Measurements from ENCODE around the gene TENM4.

The TENM4 gene

DNA sequence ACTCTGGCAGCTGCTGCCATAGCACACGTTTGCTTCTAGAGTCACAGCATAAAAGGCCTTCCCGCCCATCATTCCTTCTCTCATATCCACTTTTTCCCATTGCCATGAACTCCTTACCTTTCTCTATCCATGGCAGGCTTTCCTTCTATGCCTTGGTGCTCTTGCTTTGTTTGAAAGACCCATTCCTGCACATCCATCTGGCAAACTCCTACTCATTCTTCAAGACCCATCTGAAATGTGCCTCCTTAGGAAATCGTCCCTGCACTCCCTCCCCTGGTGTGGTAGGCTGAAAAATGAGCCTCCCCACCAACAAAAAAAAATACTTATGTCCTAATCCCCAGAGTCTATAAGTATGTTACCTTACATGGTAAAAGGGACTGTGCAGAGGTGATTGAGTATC lies 100.3 kb downstream of the TENM4 start:
- no peak for DNase-seq (ENCODE audit: low read depth, low spot score)
- POLR2A ChIA-PET: no interaction called here
- TF ChIP-seq, protein P1, sequence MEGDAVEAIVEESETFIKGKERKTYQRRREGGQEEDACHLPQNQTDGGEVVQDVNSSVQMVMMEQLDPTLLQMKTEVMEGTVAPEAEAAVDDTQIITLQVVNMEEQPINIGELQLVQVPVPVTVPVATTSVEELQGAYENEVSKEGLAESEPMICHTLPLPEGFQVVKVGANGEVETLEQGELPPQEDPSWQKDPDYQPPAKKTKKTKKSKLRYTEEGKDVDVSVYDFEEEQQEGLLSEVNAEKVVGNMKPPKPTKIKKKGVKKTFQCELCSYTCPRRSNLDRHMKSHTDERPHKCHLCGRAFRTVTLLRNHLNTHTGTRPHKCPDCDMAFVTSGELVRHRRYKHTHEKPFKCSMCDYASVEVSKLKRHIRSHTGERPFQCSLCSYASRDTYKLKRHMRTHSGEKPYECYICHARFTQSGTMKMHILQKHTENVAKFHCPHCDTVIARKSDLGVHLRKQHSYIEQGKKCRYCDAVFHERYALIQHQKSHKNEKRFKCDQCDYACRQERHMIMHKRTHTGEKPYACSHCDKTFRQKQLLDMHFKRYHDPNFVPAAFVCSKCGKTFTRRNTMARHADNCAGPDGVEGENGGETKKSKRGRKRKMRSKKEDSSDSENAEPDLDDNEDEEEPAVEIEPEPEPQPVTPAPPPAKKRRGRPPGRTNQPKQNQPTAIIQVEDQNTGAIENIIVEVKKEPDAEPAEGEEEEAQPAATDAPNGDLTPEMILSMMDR (IDR thresholded peaks at IDR 0.05; ENCODE audit: insufficient read depth, low read length, missing control alignments): no peak
- CTCF ChIA-PET: no interaction called here
- no peak overlapping the region for H3K4me3 ChIP-seq (ENCODE audit: low read depth, low read length)

DNA sequence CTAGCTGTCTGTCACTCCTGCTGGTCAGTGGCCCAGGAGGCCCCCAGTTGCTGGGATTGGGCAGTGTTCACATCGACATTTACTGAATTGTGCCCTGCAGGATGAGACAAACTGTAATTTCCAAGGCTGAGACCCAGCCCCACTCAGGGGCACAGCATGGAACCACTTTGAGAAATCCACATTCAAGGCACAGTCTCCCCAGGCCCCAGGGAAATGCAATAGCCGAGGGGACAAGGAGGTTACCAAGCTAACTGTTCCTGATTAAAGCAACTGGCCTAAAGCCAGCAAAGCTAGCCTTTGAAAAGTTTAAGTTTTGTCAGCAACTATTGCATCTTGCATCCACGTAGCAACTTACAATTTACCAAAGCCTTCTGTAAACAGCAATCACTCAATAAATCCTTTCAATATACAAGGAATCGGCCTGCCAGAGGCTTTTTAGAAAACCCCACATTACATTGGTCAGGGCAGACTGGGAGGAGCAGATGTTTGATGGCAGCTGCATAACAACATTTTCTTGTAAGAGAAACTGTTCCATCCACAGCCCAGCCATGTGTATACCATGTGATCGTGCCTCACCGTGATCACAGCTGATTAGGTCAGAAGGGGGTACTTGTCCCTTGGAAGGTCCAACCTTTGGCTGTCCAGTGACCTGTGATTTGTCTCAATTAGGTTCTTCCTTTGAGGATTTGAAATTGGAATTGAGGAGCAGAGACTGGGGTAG lies 103.9 kb downstream of the TENM4 start:
- DNase-seq (ENCODE audit: low read depth, low spot score): no peak
- ChIA-PET POLR2A (no interaction called here), CTCF (interaction anchor here (1.1 kb wide), 1 partner anchor 691 kb away, joined by 3 read pairs; no protein-coding TSS in a partner anchor)
- H3K4me3 ChIP-seq (ENCODE audit: low read depth, low read length): no peak overlapping the region
- TF ChIP-seq, protein P1 (IDR thresholded peaks at IDR 0.05; ENCODE audit: insufficient read depth, low read length, missing control alignments): no peak

DNA sequence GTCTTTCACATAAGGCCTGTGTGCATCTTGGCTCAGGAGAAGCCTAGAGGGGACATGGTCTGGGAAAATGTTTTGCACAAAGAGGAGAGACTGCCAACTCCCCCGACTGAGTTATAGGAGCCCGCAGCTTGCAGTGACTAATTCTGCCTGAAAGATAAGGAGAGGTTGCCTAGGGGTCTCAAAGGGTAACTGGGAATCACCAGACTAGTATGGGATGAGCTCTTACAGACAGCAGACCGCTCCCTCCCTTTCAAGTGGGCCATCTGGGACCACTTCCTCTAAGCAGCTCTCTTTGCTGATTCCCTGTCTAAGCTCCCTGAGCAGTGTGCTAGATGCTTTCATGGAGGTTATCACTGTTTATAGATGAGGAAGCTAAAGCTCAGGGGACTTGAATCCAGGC lies 105.1 kb downstream of the TENM4 start:
- TF ChIP-seq, protein P1 (IDR thresholded peaks at IDR 0.05; ENCODE audit: insufficient read depth, low read length, missing control alignments): no peak
- no peak for DNase-seq (ENCODE audit: low read depth, low spot score)
- ChIA-PET CTCF (interaction anchor here (1.5 kb wide), 1 partner anchor 620 kb away, joined by 3 read pairs; no protein-coding TSS in a partner anchor), POLR2A (no interaction called here)
- no peak overlapping the region for H3K4me3 ChIP-seq (ENCODE audit: low read depth, low read length)

DNA sequence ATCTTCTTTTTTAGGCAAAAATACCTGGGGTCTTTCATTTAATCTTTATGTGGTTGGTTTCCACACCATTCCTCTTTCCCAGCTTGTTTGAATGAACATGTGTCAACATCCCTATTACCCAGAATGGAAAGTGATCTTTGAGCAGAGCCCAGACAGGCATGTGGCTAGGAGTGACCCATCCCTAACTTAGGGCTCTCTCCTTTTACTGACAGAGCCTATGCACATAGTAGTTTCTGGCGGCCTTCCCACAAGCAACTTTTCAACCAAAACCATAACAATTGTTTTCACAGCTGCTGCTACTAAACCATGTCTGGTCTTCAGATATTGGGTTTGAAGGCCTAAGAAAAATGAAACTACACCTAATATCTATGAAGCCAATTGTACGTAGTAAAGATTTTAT lies 107.5 kb downstream of the TENM4 start:
- TF ChIP-seq, protein P1 (IDR thresholded peaks at IDR 0.05; ENCODE audit: insufficient read depth, low read length, missing control alignments): no peak
- ChIA-PET POLR2A (no interaction called here), CTCF (interaction anchor here (1.1 kb wide), 1 partner anchor 687 kb away, joined by 4 read pairs; no protein-coding TSS in a partner anchor)
- H3K4me3 ChIP-seq (ENCODE audit: low read depth, low read length): no peak overlapping the region
- no peak for DNase-seq (ENCODE audit: low read depth, low spot score)

DNA sequence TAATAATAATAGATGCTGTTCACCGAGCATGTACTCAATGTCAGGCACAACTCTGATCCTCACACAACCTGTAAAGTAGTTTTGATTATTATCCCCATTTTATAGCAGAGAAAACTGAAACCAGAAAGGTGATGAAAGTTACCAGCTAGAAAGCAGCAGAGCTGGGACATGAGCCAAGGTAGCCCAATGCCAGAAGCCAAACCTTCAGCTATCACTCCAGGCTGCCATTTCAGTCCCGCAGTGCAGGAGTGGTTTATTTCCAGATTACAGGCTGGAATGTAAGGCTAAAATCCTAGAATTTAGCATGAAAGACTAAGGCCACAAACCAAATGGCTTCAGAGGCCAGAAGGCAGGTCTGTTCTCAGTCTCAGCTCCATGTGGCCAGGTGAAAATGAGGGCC lies 108.8 kb downstream of the TENM4 start:
- TF ChIP-seq, protein P1 (IDR thresholded peaks at IDR 0.05; ENCODE audit: insufficient read depth, low read length, missing control alignments): no peak
- H3K4me3 ChIP-seq (ENCODE audit: low read depth, low read length): no peak overlapping the region
- ChIA-PET CTCF (interaction anchor here (1.0 to 1.5 kb wide), 2 partner anchors 11 to 23 kb away, joined by 3 to 4 read pairs; no protein-coding TSS in a partner anchor), POLR2A (interaction anchor here (0.6 kb wide), 1 partner anchor 55 kb away, joined by 4 read pairs; no protein-coding TSS in a partner anchor)
- DNase-seq (ENCODE audit: low read depth, low spot score): no peak

DNA sequence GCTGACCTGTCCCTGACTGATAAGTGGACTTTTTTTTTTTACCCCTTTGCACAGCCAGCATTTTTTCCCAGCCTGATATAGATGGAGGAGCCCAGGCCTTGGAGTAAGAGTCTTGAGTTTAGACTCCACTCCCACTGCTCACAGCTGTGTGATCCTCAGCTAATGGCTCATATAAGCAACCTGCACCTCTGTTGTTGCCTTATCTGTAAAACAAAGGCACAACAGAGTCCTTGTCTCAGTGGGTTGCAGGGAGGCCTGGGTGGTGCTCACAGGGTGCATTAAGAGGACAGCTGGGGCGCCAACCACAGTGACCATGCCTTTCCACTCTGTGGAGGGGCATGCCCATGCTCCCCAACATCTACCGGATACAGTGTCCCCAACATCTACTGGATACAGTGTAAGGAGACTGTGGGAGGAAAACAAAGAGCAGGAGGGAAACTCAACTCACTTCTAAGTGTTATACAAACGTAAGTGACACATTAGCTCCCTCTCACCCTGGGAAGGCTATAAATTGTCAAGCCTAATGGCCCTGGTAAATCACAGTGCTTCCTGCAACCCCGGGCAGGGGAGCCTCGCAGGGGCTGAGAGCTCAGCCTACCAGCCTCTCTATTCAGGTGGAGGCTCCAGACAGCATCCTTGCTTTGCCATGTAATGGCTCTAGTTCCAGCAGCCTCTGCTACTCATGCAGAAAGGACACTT lies 109.5 kb downstream of the TENM4 start:
- CTCF ChIA-PET: interaction anchor here (1.5 kb wide), 1 partner anchor 23 kb away, joined by 3 read pairs; no protein-coding TSS in a partner anchor
- POLR2A ChIA-PET: no interaction called here
- H3K4me3 ChIP-seq (ENCODE audit: low read depth, low read length): no peak overlapping the region
- no peak for DNase-seq (ENCODE audit: low read depth, low spot score)
- TF ChIP-seq, protein P1 (IDR thresholded peaks at IDR 0.05; ENCODE audit: insufficient read depth, low read length, missing control alignments): no peak
